ENCODE measurements around the gene DEPP1. TPM values are rescaled to one million over a fixed set of nuclear protein-coding genes. Genes with fewer than 3 reads are reported as not detected.

Gene DEPP1
- polyA plus RNA-seq, 1 experiment: 11.9 TPM

- ChIA-PET POLR2A (no interaction called here), CTCF (interaction anchor here (1.1 to 6.0 kb wide), 4 partner anchors 11 to 20 kb away, joined by 3 to 30 read pairs (median 3); no protein-coding TSS in a partner anchor)
- Histone ChIP-seq H3K4me3 (ENCODE audit: low read depth, low read length) (no peak overlapping the region), H3K36me3 (ENCODE audit: control insufficient read depth, insufficient read depth, low read length) (no peaks in the 10 kb centered on the region), H3K27me3 (ENCODE audit: control insufficient read depth, insufficient read depth, low read length) (no peaks in the 10 kb centered on the region)
- TF ChIP-seq, protein P1, sequence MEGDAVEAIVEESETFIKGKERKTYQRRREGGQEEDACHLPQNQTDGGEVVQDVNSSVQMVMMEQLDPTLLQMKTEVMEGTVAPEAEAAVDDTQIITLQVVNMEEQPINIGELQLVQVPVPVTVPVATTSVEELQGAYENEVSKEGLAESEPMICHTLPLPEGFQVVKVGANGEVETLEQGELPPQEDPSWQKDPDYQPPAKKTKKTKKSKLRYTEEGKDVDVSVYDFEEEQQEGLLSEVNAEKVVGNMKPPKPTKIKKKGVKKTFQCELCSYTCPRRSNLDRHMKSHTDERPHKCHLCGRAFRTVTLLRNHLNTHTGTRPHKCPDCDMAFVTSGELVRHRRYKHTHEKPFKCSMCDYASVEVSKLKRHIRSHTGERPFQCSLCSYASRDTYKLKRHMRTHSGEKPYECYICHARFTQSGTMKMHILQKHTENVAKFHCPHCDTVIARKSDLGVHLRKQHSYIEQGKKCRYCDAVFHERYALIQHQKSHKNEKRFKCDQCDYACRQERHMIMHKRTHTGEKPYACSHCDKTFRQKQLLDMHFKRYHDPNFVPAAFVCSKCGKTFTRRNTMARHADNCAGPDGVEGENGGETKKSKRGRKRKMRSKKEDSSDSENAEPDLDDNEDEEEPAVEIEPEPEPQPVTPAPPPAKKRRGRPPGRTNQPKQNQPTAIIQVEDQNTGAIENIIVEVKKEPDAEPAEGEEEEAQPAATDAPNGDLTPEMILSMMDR (IDR thresholded peaks at IDR 0.05; ENCODE audit: insufficient read depth, low read depth, low read length): no peak
- no peak for DNase-seq (ENCODE audit: low read depth)
These were observed 25.8 kb downstream of the DEPP1 start for GRCh38 chr10:44952779-44953231.

DNA sequence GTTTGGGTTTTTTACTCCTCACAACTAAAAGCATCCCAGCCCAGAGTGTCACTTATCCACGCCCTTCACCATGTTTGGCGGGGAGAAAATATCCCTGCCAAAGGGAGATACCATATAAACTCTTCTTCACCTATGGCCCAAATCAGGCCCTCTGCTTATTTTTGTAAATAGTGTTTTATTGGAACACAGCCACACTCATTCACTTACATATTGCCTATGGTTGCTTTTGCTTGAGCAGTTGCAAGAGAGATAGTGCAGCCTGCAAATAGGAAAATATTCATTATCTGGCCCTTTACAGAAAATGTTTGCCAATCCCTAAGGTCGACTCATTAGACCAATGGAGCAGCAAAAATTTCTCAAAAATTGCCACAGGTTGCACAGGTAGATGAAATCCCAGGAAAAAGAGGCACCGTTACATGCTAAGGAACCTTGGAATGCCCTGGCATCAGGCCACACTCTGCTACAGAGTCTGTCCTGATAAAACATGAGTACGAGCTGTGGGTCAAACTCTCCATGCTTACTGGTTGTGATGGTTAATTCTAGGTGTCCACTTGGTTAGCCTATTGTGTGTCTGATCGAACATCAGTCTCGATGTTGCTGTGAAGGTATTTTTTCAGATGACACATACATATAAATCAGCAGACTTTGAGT, 26.9 kb downstream of the DEPP1 start:
- TF ChIP-seq, protein P1 (IDR thresholded peaks at IDR 0.05; ENCODE audit: insufficient read depth, low read depth, low read length): no peak
- no peak overlapping the region for H3K4me3 ChIP-seq (ENCODE audit: low read depth, low read length)
- CTCF ChIA-PET: interaction anchor here (1.2 to 6.0 kb wide), 3 partner anchors 14 to 19 kb away, joined by 3 to 30 read pairs (median 4); no protein-coding TSS in a partner anchor
- no peaks in the 10 kb centered on the region for H3K27me3 ChIP-seq (ENCODE audit: control insufficient read depth, insufficient read depth, low read length)
- H3K36me3 ChIP-seq (ENCODE audit: control insufficient read depth, insufficient read depth, low read length): no peaks in the 10 kb centered on the region
- no peak for DNase-seq (ENCODE audit: low read depth)
- POLR2A ChIA-PET: no interaction called here

DNA sequence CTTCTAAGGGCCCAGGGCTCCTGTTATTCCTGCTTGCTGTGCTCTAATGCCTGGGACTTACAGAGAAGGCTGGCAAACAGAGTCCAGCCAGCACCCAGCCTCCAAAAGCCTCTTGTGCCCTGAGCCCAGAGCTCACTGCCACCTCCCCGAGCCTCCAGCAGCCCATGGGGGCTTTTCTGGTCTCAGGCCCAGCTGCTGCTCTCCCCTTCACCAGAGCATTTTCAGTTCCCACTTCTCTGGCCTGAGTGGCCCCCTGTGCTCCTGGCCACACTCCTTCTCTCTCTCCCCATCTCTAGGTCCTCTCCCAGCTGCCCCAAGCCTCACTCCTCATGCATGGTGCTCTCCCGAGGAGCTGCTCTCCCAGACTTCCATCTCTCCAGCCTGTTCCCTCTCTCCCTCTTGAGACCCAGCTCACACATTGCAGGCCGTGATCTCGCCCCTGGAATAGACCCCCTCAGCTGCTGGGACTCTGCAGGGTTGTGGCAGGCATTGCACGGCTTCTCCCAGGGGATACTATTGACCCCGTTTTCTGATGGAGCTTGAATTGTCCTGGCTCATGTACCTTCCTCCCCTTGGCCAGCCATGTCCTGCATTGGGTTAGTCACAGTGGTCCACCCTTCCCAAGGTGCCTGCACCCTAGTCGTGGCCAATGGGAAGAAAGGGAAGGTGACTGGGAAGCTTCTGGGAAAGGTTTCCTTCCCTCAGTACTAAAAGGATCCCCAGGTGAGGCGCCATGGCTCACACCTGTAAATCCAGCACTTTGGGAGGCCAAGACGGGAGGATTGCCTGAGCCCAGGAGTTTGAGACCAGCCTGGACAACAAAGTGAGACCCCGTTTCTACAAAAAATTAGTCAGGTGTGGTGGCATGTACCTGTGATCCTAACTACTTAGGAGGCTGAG, 28.0 kb downstream of the DEPP1 start:
- ChIA-PET CTCF (interaction anchor here (0.7 to 6.0 kb wide), 5 partner anchors 16 to 41 kb away, joined by 3 to 30 read pairs (median 4); no protein-coding TSS in a partner anchor), POLR2A (no interaction called here)
- H3K27me3 ChIP-seq (ENCODE audit: control insufficient read depth, insufficient read depth, low read length): no peaks in the 10 kb centered on the region
- TF ChIP-seq, protein P1 (IDR thresholded peaks at IDR 0.05; ENCODE audit: insufficient read depth, low read depth, low read length): no peak
- no peaks in the 10 kb centered on the region for H3K36me3 ChIP-seq (ENCODE audit: control insufficient read depth, insufficient read depth, low read length)
- no peak for DNase-seq (ENCODE audit: low read depth)
- no peak overlapping the region for H3K4me3 ChIP-seq (ENCODE audit: low read depth, low read length)

- Histone ChIP-seq H3K27me3 (ENCODE audit: control insufficient read depth, insufficient read depth, low read length) (no peaks in the 10 kb centered on the region), H3K4me3 (ENCODE audit: low read depth, low read length) (no peak overlapping the region), H3K36me3 (ENCODE audit: control insufficient read depth, insufficient read depth, low read length) (no peaks in the 10 kb centered on the region)
- no peak for DNase-seq (ENCODE audit: low read depth)
- TF ChIP-seq, protein P1 (IDR thresholded peaks at IDR 0.05; ENCODE audit: insufficient read depth, low read depth, low read length): no peak
- POLR2A ChIA-PET: no interaction called here
- CTCF ChIA-PET: interaction anchor here (0.7 to 6.0 kb wide), 7 partner anchors 16 to 42 kb away, joined by 3 to 30 read pairs (median 4); no protein-coding TSS in a partner anchor
These were observed 28.7 kb downstream of the DEPP1 start for GRCh38 chr10:44949915-44950314.
